NCI-H1092 (cell line): ENCODE data around the gene TMEM239.

Source experiments
- DNase-seq: peaks from one replicate; lab custom pipeline; 2025; lab: John Stamatoyannopoulos, UW

TMEM239 gene

DNA sequence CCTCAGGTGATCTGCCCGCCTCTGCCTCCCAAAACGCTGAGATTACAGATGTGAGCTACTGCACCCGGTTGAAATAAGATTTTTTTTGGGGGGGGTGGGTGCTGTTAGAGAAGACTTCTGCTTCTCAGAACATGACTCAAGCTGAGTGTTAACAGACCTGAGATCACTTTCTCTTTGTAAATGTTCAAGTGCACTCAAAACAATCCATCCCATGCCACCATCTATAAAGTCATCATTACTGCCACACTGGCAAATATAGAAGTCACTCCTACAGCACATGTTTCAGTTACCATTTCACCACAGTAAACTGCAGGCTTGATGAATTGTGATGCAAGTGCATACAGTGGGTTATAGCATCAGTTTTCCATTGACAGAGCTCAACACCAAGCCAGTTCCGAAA, 33.4 kb downstream of the TMEM239 start:
- DNase-seq = no peak

DNA sequence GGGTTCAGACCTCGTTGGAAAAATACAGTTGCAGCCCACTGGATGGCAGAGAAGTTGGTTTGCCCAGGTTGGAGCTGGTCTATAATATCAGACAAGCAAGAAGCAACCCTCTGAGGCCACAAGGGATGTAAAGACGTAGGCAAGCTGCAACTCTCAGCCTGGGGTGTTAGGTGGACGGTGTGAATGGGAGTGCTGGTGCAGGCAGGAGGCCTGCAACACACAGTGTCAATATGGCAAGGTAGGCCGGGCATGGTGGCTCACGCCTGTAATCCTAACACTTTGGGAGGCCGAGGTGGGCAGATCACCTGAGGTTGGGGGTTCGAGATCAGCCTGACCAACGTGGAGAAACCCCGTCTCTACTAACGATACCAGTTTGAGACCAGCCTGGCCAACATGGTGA, 34.9 kb downstream of the TMEM239 start:
- DNase-seq = no peak

DNA sequence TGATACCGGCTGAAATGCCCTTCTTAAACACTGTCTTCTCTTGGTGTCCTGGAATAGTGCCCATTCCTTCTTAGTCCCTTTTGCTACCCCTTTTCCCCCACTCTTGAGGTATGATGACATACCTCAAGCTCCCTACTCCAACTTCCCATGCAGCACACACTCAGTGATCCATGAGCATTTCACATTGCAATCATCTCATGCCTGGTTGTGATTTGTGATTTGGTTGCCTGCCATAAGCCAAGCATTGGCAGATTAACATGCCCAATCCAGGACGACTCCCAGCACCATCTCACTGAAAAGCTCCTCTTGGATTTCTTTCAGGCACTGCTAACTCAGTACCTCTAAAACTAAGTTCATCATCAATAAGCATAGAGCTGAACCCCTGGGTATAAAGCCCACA, 42.4 kb downstream of the TMEM239 start:
- DNase-seq = no peak

DNA sequence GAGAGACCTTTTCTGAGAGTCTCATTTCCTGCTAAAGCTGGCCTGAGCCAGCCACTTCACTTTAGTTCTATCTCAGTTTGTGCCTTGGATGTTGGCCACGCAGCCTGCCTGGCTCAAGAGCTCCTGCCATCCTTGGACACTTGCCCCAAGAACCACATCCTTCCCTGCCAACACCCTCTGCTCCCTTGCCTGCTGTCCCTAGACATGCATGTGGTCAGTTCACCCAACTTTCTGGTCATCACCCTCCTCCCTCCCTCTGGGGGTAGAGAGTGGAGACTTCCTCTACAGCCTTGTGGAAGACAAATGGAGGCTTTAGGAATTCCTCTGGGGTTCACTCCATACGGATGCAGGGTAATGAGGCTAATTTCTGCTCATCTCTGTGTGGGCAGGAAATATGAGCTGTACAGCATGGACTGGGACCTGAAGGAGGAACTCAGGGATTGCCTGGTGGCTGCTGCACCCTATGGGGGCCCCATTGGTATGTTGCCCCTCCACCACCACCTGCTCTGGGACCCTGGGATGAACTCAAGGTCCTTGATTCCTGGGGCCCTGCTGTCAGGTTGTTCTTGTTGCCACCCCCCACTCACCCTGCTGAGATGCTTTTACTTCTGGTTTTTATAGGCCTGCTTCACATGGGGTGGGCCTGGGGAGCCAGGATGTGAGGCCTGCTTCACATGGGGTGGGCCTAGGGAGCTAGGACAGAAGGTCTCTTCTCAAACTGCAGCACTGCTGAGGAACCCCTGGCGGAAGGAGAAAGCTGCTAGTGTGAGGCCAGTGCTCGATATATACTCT, 43.4 kb downstream of the TMEM239 start:
- DNase-seq = no peak

DNA sequence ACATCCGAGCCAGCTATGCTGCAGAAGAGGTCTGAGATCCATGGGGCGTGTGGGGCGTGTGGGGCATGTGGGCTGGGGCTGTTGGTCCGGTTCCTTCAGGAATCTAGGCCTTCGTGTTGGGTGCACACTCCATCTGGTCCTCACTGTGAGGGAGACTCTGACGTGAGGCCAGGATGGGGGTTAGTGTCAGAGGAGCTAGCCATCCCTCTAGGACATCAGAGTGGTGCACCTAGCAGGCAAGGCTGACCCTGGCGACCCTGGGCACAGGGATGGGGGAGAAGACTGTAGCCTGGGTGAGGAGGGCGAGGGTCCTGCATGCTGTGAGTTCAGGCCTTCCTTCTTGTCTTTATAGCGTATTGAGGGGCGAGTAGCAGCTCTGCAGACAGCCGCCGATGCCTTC, 48.5 kb downstream of the TMEM239 start:
- no peak for DNase-seq

DNA sequence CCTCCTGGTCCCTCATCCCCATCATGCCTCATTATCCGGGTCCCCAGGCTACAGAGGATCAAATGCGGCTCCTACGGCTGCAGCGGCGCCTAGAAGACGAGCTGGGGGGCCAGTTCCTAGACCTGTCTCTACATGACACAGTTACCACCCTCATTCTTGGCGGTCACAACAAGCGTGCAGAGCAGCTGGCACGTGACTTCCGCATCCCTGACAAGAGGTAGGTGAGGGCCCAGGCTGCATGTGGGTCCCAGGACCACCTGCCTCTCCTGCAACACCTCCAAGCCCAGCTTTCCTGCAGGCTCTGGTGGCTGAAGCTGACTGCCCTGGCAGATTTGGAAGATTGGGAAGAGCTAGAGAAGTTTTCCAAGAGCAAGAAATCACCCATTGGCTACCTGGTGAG, 48.9 kb downstream of the TMEM239 start:
- no peak for DNase-seq

DNA sequence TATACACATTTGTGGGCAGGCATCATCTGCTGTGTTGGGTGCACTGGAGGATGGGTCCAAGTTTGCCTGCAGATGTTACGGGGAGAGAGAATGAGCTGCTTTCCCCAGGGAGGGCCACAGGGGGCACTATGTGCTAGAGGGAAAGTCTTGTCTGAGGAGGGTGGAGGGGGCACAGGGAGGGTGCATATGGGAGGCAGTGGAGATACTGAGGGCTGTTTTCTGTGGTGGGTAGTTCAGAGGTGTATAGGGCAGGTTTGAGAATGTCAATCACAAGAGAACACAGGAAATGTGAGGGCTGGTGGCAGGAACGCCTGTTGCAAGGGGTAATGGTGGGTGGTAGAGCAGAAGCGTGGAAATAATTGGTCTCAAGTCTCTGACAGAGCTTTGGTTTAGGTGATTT, 49.5 kb downstream of the TMEM239 start:
- no peak for DNase-seq

DNA sequence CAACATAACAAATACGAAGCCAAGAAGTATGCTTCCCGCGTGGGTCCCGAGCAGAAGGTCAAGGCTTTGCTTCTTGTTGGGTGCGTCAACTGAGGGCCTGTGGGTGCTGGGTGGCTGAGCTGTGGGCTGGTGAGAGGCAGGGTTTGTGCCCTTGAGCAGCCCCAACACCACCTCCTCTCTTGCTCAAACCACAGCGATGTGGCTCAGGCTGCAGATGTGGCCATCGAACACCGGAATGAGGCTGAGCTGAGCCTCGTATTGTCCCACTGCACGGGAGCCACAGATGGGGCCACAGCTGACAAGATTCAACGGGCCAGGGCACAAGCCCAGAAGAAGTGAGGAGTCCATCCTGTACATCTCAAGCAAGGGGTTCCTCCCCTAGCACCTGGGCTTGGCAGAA, 50.1 kb downstream of the TMEM239 start:
- no peak for DNase-seq

DNA sequence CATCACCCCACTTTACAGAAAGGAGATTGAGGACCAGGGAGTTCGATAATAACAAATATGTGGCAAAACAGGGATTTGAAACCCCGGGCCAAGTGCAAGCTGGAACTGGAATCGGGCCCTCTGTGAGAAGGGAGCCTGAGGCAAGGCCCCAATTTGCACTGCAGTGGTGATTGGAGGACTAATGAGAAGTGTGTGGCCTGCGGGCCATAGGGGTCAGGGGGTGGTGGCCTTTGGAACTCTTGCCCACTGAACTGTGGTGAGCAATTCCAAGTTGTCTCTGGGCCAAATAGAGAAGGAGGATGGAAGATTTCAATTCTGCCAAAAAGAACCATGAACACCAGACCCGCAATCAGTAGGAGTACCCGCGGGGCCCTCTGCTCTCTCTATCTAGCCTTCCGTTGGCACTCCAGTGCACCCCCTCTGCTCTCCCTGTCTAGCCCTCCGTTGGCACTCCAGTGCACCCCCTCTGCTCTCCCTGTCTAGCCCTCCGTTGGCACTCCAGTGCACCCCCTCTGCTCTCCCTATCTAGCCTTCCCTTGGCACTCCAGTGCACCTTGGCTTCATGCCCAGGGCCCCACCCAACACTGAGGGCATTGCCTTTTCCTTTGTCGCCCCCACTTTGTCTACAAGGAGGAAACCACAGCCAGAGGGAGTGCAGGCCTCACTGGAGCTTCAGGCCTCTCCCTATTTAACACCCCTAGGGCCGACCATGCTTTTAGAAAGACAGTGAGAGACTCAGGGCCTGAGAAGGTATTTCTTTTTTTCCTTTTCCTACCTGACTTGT, 51.1 kb downstream of the TMEM239 start:
- no peak for DNase-seq
